HG03565 (cell line): ENCODE measurements around the gene PRICKLE2.
A peak's percentile ranks its signal among the peaks of the same experiment; 100 is the strongest.

Source experiments
- ATAC-seq: cut with Tn5 transposase; IDR thresholded peaks from one replicate; pipeline ENCODE4 v1.9.1; 2021; ENCODE audit warnings: mild to moderate bottlenecking, moderate library complexity; ENCODE audit not compliant: unreplicated experiment

PRICKLE2 gene

GRCh38 chr3:64224826-64225610 is at the start of gene PRICKLE2:
Gene PRICKLE2 (minus strand): TSS chr3:64225466. CDS start chr3:64198927, 26,539 bp downstream.
- ATAC-seq, result peak; percentile 97

GRCh38 chr3:64272842-64273241 is 47.6 kb upstream of the PRICKLE2 start:
- ATAC-seq, result no peak

GRCh38 chr3:64272271-64272670 is 47.0 kb upstream of the PRICKLE2 start:
- no peak for ATAC-seq

GRCh38 chr3:64271631-64272030 is 46.4 kb upstream of the PRICKLE2 start:
- no peak for ATAC-seq

- ATAC-seq, result no peak
These were observed 45.6 kb upstream of the PRICKLE2 start for GRCh38 chr3:64270866-64271260.

- no peak for ATAC-seq
These were observed 45.0 kb upstream of the PRICKLE2 start for GRCh38 chr3:64270142-64270865.

GRCh38 chr3:64268926-64269325 is 43.7 kb upstream of the PRICKLE2 start:
- no peak for ATAC-seq

GRCh38 chr3:64267721-64268604 is 42.7 kb upstream of the PRICKLE2 start:
- ATAC-seq, result no peak

GRCh38 chr3:64266983-64267382 is 41.7 kb upstream of the PRICKLE2 start:
- ATAC-seq, result no peak

- ATAC-seq, result no peak
These were observed 41.0 kb upstream of the PRICKLE2 start for GRCh38 chr3:64266065-64266931.

- ATAC-seq, result no peak
These were observed 40.4 kb upstream of the PRICKLE2 start for GRCh38 chr3:64265646-64266045.

- ATAC-seq, result no peak
These were observed 39.3 kb upstream of the PRICKLE2 start for GRCh38 chr3:64264501-64265109.

- no peak for ATAC-seq
These were observed 37.4 kb upstream of the PRICKLE2 start for GRCh38 chr3:64262574-64263114.

GRCh38 chr3:64260431-64260830 is 35.2 kb upstream of the PRICKLE2 start:
- no peak for ATAC-seq

GRCh38 chr3:64259636-64260035 is 34.4 kb upstream of the PRICKLE2 start:
- ATAC-seq, result no peak

- no peak for ATAC-seq
These were observed 32.0 kb upstream of the PRICKLE2 start for GRCh38 chr3:64257100-64257755.

GRCh38 chr3:64255741-64256340 is 30.6 kb upstream of the PRICKLE2 start:
- ATAC-seq, result no peak

GRCh38 chr3:64254443-64254842 is 29.2 kb upstream of the PRICKLE2 start:
- ATAC-seq, result no peak

GRCh38 chr3:64253689-64254088 is 28.4 kb upstream of the PRICKLE2 start:
- no peak for ATAC-seq
